Tibial nerve (tissue), 4 donors: Measurements from ENCODE around the gene RABGGTA. TPM values are rescaled to one million over a fixed set of nuclear protein-coding genes. Genes with fewer than 3 reads are reported as not detected.

ENCODE experiments used
- DNase-seq, 2 donors: peaks; one replicate each; pipeline ENCODE4 v3.0.0-alpha.2; 2019; ENCODE audit warnings: low spot score in 2 of 2
- H3K27ac ChIP-seq, 4 donors: fragments of 200-600 bp; sonication (generic) in 3 of 4; one replicate each; pipeline ENCODE4 v1.5.1; 2017 to 2019; ENCODE audit warnings: mild to moderate bottlenecking in 1 of 4
- H3K27me3 ChIP-seq, 2 donors: fragments of 200-600 bp; sonication (generic) in 1 of 2; one replicate each; pipeline versions ENCODE4 v1.5.1 to v1.6.0; 2017 to 2019
- H3K36me3 ChIP-seq, 3 donors: fragments of 200-600 bp; sonication (generic); one replicate each; pipeline ENCODE4 v1.5.1; 2018 to 2019
- H3K4me1 ChIP-seq, 4 donors: fragments of 200-600 bp; sonication (generic) in 3 of 4; one replicate each; pipeline ENCODE4 v1.5.1; 2017 to 2019
- H3K4me3 ChIP-seq, 4 donors: fragments of 200-600 bp; sonication (generic) in 3 of 4; one replicate each; pipeline ENCODE4 v1.5.1; 2017 to 2019; ENCODE audit warnings: mild to moderate bottlenecking in 1 of 4, moderate library complexity in 1 of 4
- H3K9me3 ChIP-seq, 4 donors: fragments of 200-600 bp; sonication (generic) in 3 of 4; one replicate each; pipeline ENCODE4 v1.5.1; 2017 to 2019
- CTCF ChIP-seq, 5 experiments: fragments of 200-600 bp in 3 of 5; fragments of 450-650 bp in 2 of 5; sonication (generic) in 3 of 5; IDR thresholded peaks; one replicate each; pipeline ENCODE4 v1.5.1; 2016 to 2019; ENCODE audit warnings: antibody characterized with exemption in 5 of 5, mild to moderate bottlenecking in 3 of 5, moderate library complexity in 2 of 5
- EP300 ChIP-seq, 2 donors: sonication (generic); formaldehyde crosslinking; IDR thresholded peaks; one replicate each; pipeline ENCODE4 v1.6.1; 2017; ENCODE audit warnings: antibody characterized with exemption in 2 of 2, mild to moderate bottlenecking in 1 of 2
- POLR2A ChIP-seq, 2 donors: fragments of 450-650 bp; IDR thresholded peaks; one replicate each; pipeline ENCODE4 v1.6.1; 2017; ENCODE audit warnings: antibody characterized with exemption in 2 of 2, mild to moderate bottlenecking in 2 of 2, moderate library complexity in 2 of 2
- WGBS, 2 donors: methylation state at CpG; one replicate each; pipeline ENCODE4 v1.1.5; 2018; 5-methylcytosine and 5-hydroxymethylcytosine counted together
- total RNA-seq, 4 donors: library from RNA; depleted of rRNA; stranded (reverse); fragments of >200 nt; gene quantifications; one replicate each; pipeline ENCODE4 v1.1.0, GENCODE V29; 2016

The RABGGTA gene
- total RNA-seq, 4 donors from 2014 or later: 36.5 to 68.4 (median 42.9) TPM

- Histone ChIP-seq H3K4me3 (no peak overlapping the region), H3K9me3 (no peaks in the 10 kb centered on the region), H3K27me3 (no peaks in the 10 kb centered on the region), H3K36me3 (no peaks in the 10 kb centered on the region), H3K4me1 (peaks cover 0 to 39% (median 11%) of the 10 kb centered on the region in 4 donors), H3K27ac (peak overlapping the region in 2 of 4 donors; percentile 12 to 63)
- TF ChIP-seq CTCF (IDR thresholded peaks at IDR 0.05): peak in 1 of 5 experiments; percentile 18
- no peak for TF ChIP-seq EP300 (IDR thresholded peaks at IDR 0.05)
- DNase-seq: no peak
- WGBS, 2 donors: 67 to 72% methylated on average over 10 to 11 of the region's 11 CpGs
Observed at GRCh38 chr14:24279301-24280186, 8.1 kb upstream of the RABGGTA start.

- no peak for DNase-seq
- no peaks in the 10 kb centered on the region for H3K36me3 ChIP-seq
- H3K4me1 ChIP-seq: peaks cover 0 to 34% (median 14%) of the 10 kb centered on the region in 4 donors
- WGBS, 2 donors: 93 to 94% methylated on average over 5 of the region's 5 CpGs
- no peak overlapping the region for H3K27ac ChIP-seq
- no peaks in the 10 kb centered on the region for H3K9me3 ChIP-seq
- TF ChIP-seq POLR2A (IDR thresholded peaks at IDR 0.05) (no peak), EP300 (IDR thresholded peaks at IDR 0.05) (no peak), CTCF (IDR thresholded peaks at IDR 0.05) (no peak)
- H3K27me3 ChIP-seq: no peaks in the 10 kb centered on the region
- no peak overlapping the region for H3K4me3 ChIP-seq
Observed at GRCh38 chr14:24278424-24278823, 7.0 kb upstream of the RABGGTA start.

GRCh38 chr14:24277606-24278321 is 6.4 kb upstream of the RABGGTA start:
- H3K4me3 ChIP-seq: no peak overlapping the region
- no peaks in the 10 kb centered on the region for H3K27me3 ChIP-seq
- no peak for DNase-seq
- TF ChIP-seq POLR2A (IDR thresholded peaks at IDR 0.05) (no peak), CTCF (IDR thresholded peaks at IDR 0.05) (no peak), EP300 (IDR thresholded peaks at IDR 0.05) (peak in 1 of 2 donors; percentile 45)
- no peaks in the 10 kb centered on the region for H3K36me3 ChIP-seq
- H3K4me1 ChIP-seq: peaks cover 0 to 37% (median 14%) of the 10 kb centered on the region in 4 donors
- peak overlapping the region in 2 of 4 donors; percentile 13 to 62 for H3K27ac ChIP-seq
- WGBS, 2 donors: 68 to 74% methylated on average over 11 of the region's 11 CpGs
- no peaks in the 10 kb centered on the region for H3K9me3 ChIP-seq

GRCh38 chr14:24277071-24277470 is 5.7 kb upstream of the RABGGTA start:
- Histone ChIP-seq H3K27me3 (no peaks in the 10 kb centered on the region), H3K36me3 (no peaks in the 10 kb centered on the region), H3K9me3 (no peaks in the 10 kb centered on the region), H3K4me1 (peaks cover 0 to 42% (median 14%) of the 10 kb centered on the region in 4 donors), H3K27ac (peak overlapping the region in 2 of 4 donors; percentile 13 to 62), H3K4me3 (no peak overlapping the region)
- no peak for DNase-seq
- TF ChIP-seq EP300 (IDR thresholded peaks at IDR 0.05) (no peak), CTCF (IDR thresholded peaks at IDR 0.05) (no peak), POLR2A (IDR thresholded peaks at IDR 0.05) (no peak)
- 83 to 84% methylated on average over 6 of the region's 6 CpGs for WGBS, 2 donors
